T-cell (primary cell): ENCODE data around the gene DOHH. TPM values are rescaled to one million over a fixed set of nuclear protein-coding genes. Genes with fewer than 3 reads are reported as not detected.

ENCODE experiments used
- ATAC-seq, 4 experiments: fragments of 200-7000 bp in 3 of 4; fragments of 150-1000 bp in 1 of 4; cut with Tn5 transposase; replicated peaks in 1 of 4; 1 replicate in 3 of 4; 2 replicates in 1 of 4; pipeline ENCODE4 v1.10.0; 2021; ENCODE audit warnings: moderate library complexity in 3 of 4, mild to moderate bottlenecking in 2 of 4, moderate number of reproducible peaks in 1 of 4
- CTCF ChIA-PET, 2 donors: fragments of 300-600 bp; sonication (Branson Sonifier 250); formaldehyde crosslinking; loops; one replicate each; lab custom pipeline; 2022; ENCODE audit warnings: antibody characterized with exemption in 2 of 2; lab: Charles Lee
- POLR2A ChIA-PET, 2 donors: fragments of 300-600 bp; sonication (Branson Sonifier 250); formaldehyde crosslinking; loops; one replicate each; lab custom pipeline; 2022; ENCODE audit warnings: antibody characterized with exemption in 2 of 2; lab: Charles Lee
- DNase-seq, 35 experiments: peaks; one replicate each; pipeline versions ENCODE4 v3.0.0 to v3.0.0-alpha.2; 2013 to 2023
- H3K27ac ChIP-seq: one replicate; pipeline ENCODE4 v1.5.1; 2013; ENCODE audit warnings: low read length
- H3K27me3 ChIP-seq, 2 experiments: replicated peaks in 1 of 2; 1 replicate in 1 of 2; 2 replicates in 1 of 2; pipeline versions ENCODE4 v1.6.1 to v1.7.0; 2013; ENCODE audit warnings: low read length in 1 of 2, mixed read lengths in 1 of 2; ENCODE audit not compliant: control insufficient read depth in 2 of 2, insufficient read depth in 2 of 2; ENCODE audit errors: extremely low read depth in 1 of 2
- H3K36me3 ChIP-seq, 2 donors: 1 replicate in 1 of 2; 2 replicates in 1 of 2; pipeline versions ENCODE4 v1.6.1 to v1.7.0; 2013; ENCODE audit warnings: low read length in 1 of 2; ENCODE audit not compliant: control insufficient read depth in 2 of 2, insufficient read depth in 1 of 2; ENCODE audit errors: extremely low read depth in 1 of 2
- H3K4me1 ChIP-seq, 2 experiments: 1 replicate in 1 of 2; 2 replicates in 1 of 2; pipeline versions ENCODE4 v1.6.1 to v1.7.0; 2013; ENCODE audit warnings: low read length in 2 of 2, mixed read lengths in 1 of 2; ENCODE audit not compliant: insufficient read depth in 2 of 2, control insufficient read depth in 1 of 2; ENCODE audit errors: extremely low read depth in 1 of 2
- H3K4me3 ChIP-seq, 2 donors: 1 replicate in 1 of 2; 2 replicates in 1 of 2; pipeline versions ENCODE4 v1.5.1 to v1.7.0; 2013; ENCODE audit warnings: mild to moderate bottlenecking in 2 of 2, low read length in 1 of 2, moderate library complexity in 1 of 2; ENCODE audit not compliant: control insufficient read depth in 1 of 2; ENCODE audit errors: extremely low read depth in 1 of 2
- H3K9me3 ChIP-seq: 2 replicates; pipeline ENCODE4 v1.7.0; 2013
- H3K27ac Mint-ChIP-seq, 2 donors: one replicate each; pipeline ENCODE4 v1.8.0; 2020 to 2021; ENCODE audit warnings: mild to moderate bottlenecking in 2 of 2, mixed read lengths in 2 of 2
- H3K27me3 Mint-ChIP-seq, 2 donors: one replicate each; pipeline ENCODE4 v1.8.0; 2021 to 2022; ENCODE audit warnings: mixed read lengths in 2 of 2
- H3K36me3 Mint-ChIP-seq: one replicate; pipeline ENCODE4 v1.8.0; 2021; ENCODE audit warnings: mixed read lengths
- H3K4me1 Mint-ChIP-seq, 3 donors: one replicate each; pipeline ENCODE4 v1.8.0; 2020 to 2022; ENCODE audit warnings: mixed read lengths in 3 of 3, mild to moderate bottlenecking in 1 of 3
- H3K4me3 Mint-ChIP-seq, 3 donors: one replicate each; pipeline ENCODE4 v1.8.0; 2020 to 2022; ENCODE audit warnings: mild to moderate bottlenecking in 3 of 3, mixed read lengths in 3 of 3, moderate library complexity in 3 of 3
- H3K9me3 Mint-ChIP-seq, 3 donors: one replicate each; pipeline ENCODE4 v1.8.0; 2020 to 2022; ENCODE audit warnings: mixed read lengths in 3 of 3
- WGBS: methylation state at CpG from one replicate; pipeline ENCODE4 v1.1.5; 2013; ENCODE audit warnings: missing lambda C conversion rate; ENCODE audit not compliant: insufficient coverage; 5-methylcytosine and 5-hydroxymethylcytosine counted together
- total RNA-seq, 35 experiments: library from RNA in 6 of 35; stranded (reverse) in 6 of 35; fragments of 120-200 nt in 1 of 35; gene quantifications; one replicate each; pipeline versions ENCODE4 v1.2.1 to v1.2.4 and lab custom pipeline; 2013 to 2026

DOHH gene
- total RNA-seq (10 to 100 TPM in 3 of 5 donors, 1 to 10 TPM in 2; 5.0 to 12.3 (median 11.1) TPM), total RNA-seq (lab: John Stamatoyannopoulos, UW) (4.8 to 47.6 (median 12.2) reads per million in 29 experiments)
- 5.0 TPM for total RNA-seq (2013)

- WGBS = 0% methylated on average over 43 of the region's 52 CpGs
- DNase-seq (peak; percentile 88 to 98 (median 93)), ATAC-seq (peak; percentile 91 to 94 (median 92))
- Histone ChIP-seq H3K27ac (peak within 1 kb of the TSS; percentile 97), H3K27me3 (no peaks in the 10 kb centered on the region), H3K36me3 (peaks cover 7 to 11% of the 10 kb centered on the region in 2 donors), H3K9me3 (no peaks in the 10 kb centered on the region), H3K4me3 (peak within 1 kb of the TSS; percentile 65 to 95), H3K4me1 (peaks cover 9 to 29% of the 10 kb centered on the region in 2 experiments)
- ChIA-PET POLR2A (no interaction called here), CTCF (interaction anchor here in 1 of 2 donors (1.1 kb wide), 1 partner anchor 21 kb away, joined by 3 read pairs; no protein-coding TSS in a partner anchor)
- Mint-ChIP-seq H3K27ac (peak within 1 kb of the TSS; percentile 99), H3K27me3 (no peaks in the 10 kb centered on the region), H3K4me3 (peak within 1 kb of the TSS; percentile 91 to 96 (median 91)), H3K9me3 (no peaks in the 10 kb centered on the region), H3K36me3 (peaks cover 5% of the 10 kb centered on the region), H3K4me1 (peaks cover 32 to 37% (median 32%) of the 10 kb centered on the region in 3 donors)
Measured at GRCh38 chr19:3500429-3501101, at the start of gene DOHH. DOHH (minus strand) TSS chr19:3500674; CDS start chr19:3496814, 3,860 bp downstream.

DNA sequence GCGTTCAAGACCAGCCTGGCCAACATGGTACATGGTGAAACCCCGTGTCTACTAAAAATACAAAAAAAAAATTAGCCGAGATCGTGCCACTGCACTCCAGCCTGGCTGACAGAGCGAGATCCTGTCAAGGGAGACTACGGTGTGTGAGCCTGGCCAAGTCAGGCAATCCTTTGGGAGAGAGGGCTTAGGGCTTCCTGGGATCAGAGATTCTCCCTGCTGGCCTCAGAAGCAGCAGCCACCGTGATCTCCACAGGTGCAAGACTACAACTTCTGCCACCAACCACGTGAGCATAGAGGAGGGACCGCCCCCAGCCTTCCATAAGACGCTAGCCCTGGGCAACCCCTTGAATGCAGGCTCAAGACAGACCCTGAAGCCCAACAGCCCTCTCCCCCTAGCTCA is 49.3 kb upstream of the DOHH start:
- POLR2A ChIA-PET = interaction anchor here in 1 of 2 donors (0.6 kb wide), 1 partner anchor 18 kb away, joined by 6 read pairs; no protein-coding TSS in a partner anchor
- no peak overlapping the region for H3K4me3 Mint-ChIP-seq

GRCh38 chr19:3548606-3549005 is 48.1 kb upstream of the DOHH start:
- Histone ChIP-seq H3K27ac (no peak overlapping the region), H3K27me3 (no peaks in the 10 kb centered on the region), H3K4me3 (no peak overlapping the region), H3K9me3 (no peaks in the 10 kb centered on the region), H3K36me3 (peaks cover 11 to 50% of the 10 kb centered on the region in 2 donors), H3K4me1 (peaks cover 0 to 40% of the 10 kb centered on the region in 2 experiments)
- POLR2A ChIA-PET = no interaction called here
- 93% methylated on average over 8 of the region's 14 CpGs for WGBS
- peaks cover 23 to 25% (median 25%) of the 10 kb centered on the region in 3 donors for H3K4me1 Mint-ChIP-seq
- DNase-seq (peak in 1 of 35 experiments; percentile 40), ATAC-seq (no peak)
- no peaks in the 10 kb centered on the region for H3K9me3 Mint-ChIP-seq
- CTCF ChIA-PET = no interaction called here
- H3K27ac Mint-ChIP-seq = no peak overlapping the region
- H3K27me3 Mint-ChIP-seq = no peaks in the 10 kb centered on the region
- H3K36me3 Mint-ChIP-seq = peaks cover 4% of the 10 kb centered on the region
- no peak overlapping the region for H3K4me3 Mint-ChIP-seq

More for the DNA sequence above, 49.3 kb upstream of the DOHH start:
- Histone ChIP-seq H3K4me3 (no peak overlapping the region), H3K36me3 (peaks cover 11 to 41% of the 10 kb centered on the region in 2 donors), H3K4me1 (peaks cover 4 to 50% of the 10 kb centered on the region in 2 experiments), H3K9me3 (no peaks in the 10 kb centered on the region), H3K27ac (no peak overlapping the region), H3K27me3 (no peaks in the 10 kb centered on the region)
- DNase-seq (no peak), ATAC-seq (no peak)
- peaks cover 30 to 34% (median 33%) of the 10 kb centered on the region in 3 donors for H3K4me1 Mint-ChIP-seq
- no peaks in the 10 kb centered on the region for H3K27me3 Mint-ChIP-seq
- peaks cover 4% of the 10 kb centered on the region for H3K36me3 Mint-ChIP-seq
- H3K9me3 Mint-ChIP-seq = no peaks in the 10 kb centered on the region
- CTCF ChIA-PET = no interaction called here
- WGBS = 96% methylated on average over 4 of the region's 10 CpGs
- peak overlapping the region in 1 of 2 donors; percentile 6 for H3K27ac Mint-ChIP-seq

DNA sequence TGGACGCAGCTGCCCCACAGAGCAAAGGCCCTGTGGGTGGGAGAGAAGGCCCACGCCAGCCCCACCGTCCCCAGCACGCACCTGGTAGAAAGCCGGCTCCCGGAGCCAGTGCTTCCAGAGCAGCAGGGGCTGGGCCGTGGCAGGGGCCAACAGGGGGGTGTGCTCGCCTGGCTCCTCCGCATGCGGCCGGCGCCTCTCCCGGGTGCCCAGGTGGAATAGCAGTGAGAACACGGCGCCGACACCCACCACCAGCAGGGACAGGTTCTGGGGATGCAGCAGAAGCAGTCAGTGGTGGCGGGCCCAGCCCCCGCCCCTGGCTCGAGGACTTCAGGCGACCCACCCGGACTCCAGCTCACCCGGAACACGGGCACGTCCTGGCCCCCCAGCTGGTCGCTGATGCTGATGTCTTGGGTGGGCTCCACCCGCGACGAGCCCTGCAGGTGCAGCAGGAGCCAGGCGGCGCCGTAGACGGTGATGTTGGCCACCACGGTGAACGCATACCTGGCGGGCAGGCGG is 47.4 kb upstream of the DOHH start:
- Histone ChIP-seq H3K36me3 (peaks cover 14 to 50% of the 10 kb centered on the region in 2 donors), H3K4me3 (no peak overlapping the region), H3K9me3 (no peaks in the 10 kb centered on the region), H3K27ac (no peak overlapping the region), H3K27me3 (no peaks in the 10 kb centered on the region), H3K4me1 (peaks cover 0 to 32% of the 10 kb centered on the region in 2 experiments)
- no peaks in the 10 kb centered on the region for H3K9me3 Mint-ChIP-seq
- H3K36me3 Mint-ChIP-seq = peaks cover 4% of the 10 kb centered on the region
- H3K4me1 Mint-ChIP-seq = peaks cover 20 to 25% (median 21%) of the 10 kb centered on the region in 3 donors
- ChIA-PET CTCF (no interaction called here), POLR2A (interaction anchor here in 1 of 2 donors (0.6 kb wide), 1 partner anchor 29 kb away, joined by 10 read pairs; no protein-coding TSS in a partner anchor)
- 95% methylated on average over 35 of the region's 36 CpGs for WGBS
- no peak overlapping the region for H3K27ac Mint-ChIP-seq
- H3K27me3 Mint-ChIP-seq = no peaks in the 10 kb centered on the region
- H3K4me3 Mint-ChIP-seq = no peak overlapping the region
- DNase-seq (no peak), ATAC-seq (no peak)

DNA sequence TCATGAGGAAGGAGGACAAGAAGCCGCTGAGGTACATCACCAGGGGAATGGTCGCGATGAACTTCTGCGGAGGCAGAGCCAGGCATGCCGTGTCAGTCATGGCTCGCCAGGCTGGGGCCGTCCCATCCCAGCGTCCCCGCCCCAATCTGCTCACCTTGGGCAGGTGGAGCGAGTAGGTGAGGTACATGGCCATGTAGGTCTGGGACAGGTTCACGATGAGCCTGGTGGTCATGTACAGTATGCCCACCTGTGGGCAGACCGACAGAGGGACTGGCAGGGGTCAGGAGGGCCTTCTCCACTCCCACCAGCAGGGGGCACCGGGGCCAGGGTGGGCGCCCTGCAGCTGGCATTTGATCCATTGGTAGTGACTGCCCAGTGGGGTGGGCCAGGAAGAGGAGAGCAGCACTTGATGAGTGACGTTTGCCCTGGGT is 46.8 kb upstream of the DOHH start:
- Mint-ChIP-seq H3K4me3 (no peak overlapping the region), H3K9me3 (no peaks in the 10 kb centered on the region), H3K27ac (no peak overlapping the region), H3K27me3 (no peaks in the 10 kb centered on the region), H3K36me3 (peaks cover 4% of the 10 kb centered on the region), H3K4me1 (peaks cover 17 to 19% (median 17%) of the 10 kb centered on the region in 3 donors)
- H3K27ac ChIP-seq = no peak overlapping the region
- peaks cover 0 to 27% of the 10 kb centered on the region in 2 experiments for H3K4me1 ChIP-seq
- CTCF ChIA-PET = no interaction called here
- DNase-seq (peak in 3 of 35 experiments; percentile 26 to 41 (median 31)), ATAC-seq (peak in 2 of 4 experiments; percentile 21 to 26)
- H3K4me3 ChIP-seq = no peak overlapping the region
- H3K27me3 ChIP-seq = no peaks in the 10 kb centered on the region
- H3K36me3 ChIP-seq = peaks cover 14 to 50% of the 10 kb centered on the region in 2 donors
- WGBS = 87% methylated on average over 15 of the region's 15 CpGs
- H3K9me3 ChIP-seq = no peaks in the 10 kb centered on the region
- POLR2A ChIA-PET = interaction anchor here in 1 of 2 donors (0.6 kb wide), 1 partner anchor 30 kb away, joined by 10 read pairs; no protein-coding TSS in a partner anchor

GRCh38 chr19:3546119-3546518 is 45.6 kb upstream of the DOHH start:
- Mint-ChIP-seq H3K4me3 (no peak overlapping the region), H3K27me3 (no peaks in the 10 kb centered on the region), H3K9me3 (no peaks in the 10 kb centered on the region), H3K4me1 (peaks cover 10 to 12% (median 12%) of the 10 kb centered on the region in 3 donors), H3K27ac (peak overlapping the region in 1 of 2 donors; percentile 49), H3K36me3 (peaks cover 4% of the 10 kb centered on the region)
- no peak overlapping the region for H3K27ac ChIP-seq
- no peaks in the 10 kb centered on the region for H3K27me3 ChIP-seq
- no peak for ATAC-seq
- ChIA-PET CTCF (interaction anchor here (0.5 to 0.7 kb wide), 3 partner anchors 61 to 559 kb away, joined by 3 read pairs; no protein-coding TSS in a partner anchor), POLR2A (no interaction called here)
- no peaks in the 10 kb centered on the region for H3K9me3 ChIP-seq
- peaks cover 14 to 50% of the 10 kb centered on the region in 2 donors for H3K36me3 ChIP-seq
- H3K4me3 ChIP-seq = no peak overlapping the region
- 94% methylated on average over 19 of the region's 23 CpGs for WGBS
- peaks cover 0 to 17% of the 10 kb centered on the region in 2 experiments for H3K4me1 ChIP-seq
- DNase-seq = no peak
